IPS DF 6.9 (cell line): ENCODE results near the gene HPN.

Experiments used
- DNase-seq: peaks from one replicate; pipeline ENCODE4 v3.0.0-alpha.2; 2013; ENCODE audit warnings: low read depth, low spot score
- H3K27ac ChIP-seq: one replicate; pipeline ENCODE4 v1.5.1; 2013; ENCODE audit warnings: low read length, control low read depth
- H3K27me3 ChIP-seq: 2 replicates; pipeline ENCODE4 v1.6.1; 2013; ENCODE audit warnings: mild to moderate bottlenecking, low read length; ENCODE audit not compliant: control insufficient read depth, insufficient read depth
- H3K36me3 ChIP-seq: 2 replicates; pipeline ENCODE4 v1.6.1; 2013; ENCODE audit warnings: low read length; ENCODE audit not compliant: control insufficient read depth, insufficient read depth
- H3K4me1 ChIP-seq: 2 replicates; pipeline ENCODE4 v1.6.1; 2013; ENCODE audit warnings: low read length; ENCODE audit not compliant: control insufficient read depth, insufficient read depth
- H3K4me3 ChIP-seq: 2 replicates; pipeline ENCODE4 v1.5.1; 2013; ENCODE audit warnings: mild to moderate bottlenecking, low read length
- H3K9me3 ChIP-seq: 2 replicates; pipeline ENCODE4 v1.6.1; 2013; ENCODE audit warnings: low read length, inconsistent platforms; ENCODE audit not compliant: control insufficient read depth, insufficient read depth
- WGBS: extraction: QIAGEN DNeasy Blood & Tissue Kit; methylation state at CpG from one replicate; pipeline ENCODE4 v1.1.7; 2013; ENCODE audit warnings: mixed read lengths, missing lambda C conversion rate; ENCODE audit not compliant: insufficient read length, insufficient coverage; 5-methylcytosine and 5-hydroxymethylcytosine counted together

The HPN gene

GRCh38 chr19:35065574-35065973 is 24.1 kb downstream of the HPN start:
- Histone ChIP-seq H3K9me3 (no peaks in the 10 kb centered on the region), H3K27ac (no peak overlapping the region), H3K36me3 (no peaks in the 10 kb centered on the region), H3K4me3 (no peak overlapping the region), H3K27me3 (no peaks in the 10 kb centered on the region), H3K4me1 (peaks cover 3% of the 10 kb centered on the region)
- whole genome bisulfite sequencing = no CpG with 5 or more reads among the region's 10 CpGs
- no peak for DNase-seq

GRCh38 chr19:35066121-35066520 is 24.6 kb downstream of the HPN start:
- DNase-seq = no peak
- no peak overlapping the region for H3K4me3 ChIP-seq
- H3K27ac ChIP-seq = no peak overlapping the region
- H3K9me3 ChIP-seq = no peaks in the 10 kb centered on the region
- H3K36me3 ChIP-seq = no peaks in the 10 kb centered on the region
- no CpG with 5 or more reads among the region's 15 CpGs for WGBS
- no peaks in the 10 kb centered on the region for H3K27me3 ChIP-seq
- H3K4me1 ChIP-seq = peaks cover 3% of the 10 kb centered on the region

DNA sequence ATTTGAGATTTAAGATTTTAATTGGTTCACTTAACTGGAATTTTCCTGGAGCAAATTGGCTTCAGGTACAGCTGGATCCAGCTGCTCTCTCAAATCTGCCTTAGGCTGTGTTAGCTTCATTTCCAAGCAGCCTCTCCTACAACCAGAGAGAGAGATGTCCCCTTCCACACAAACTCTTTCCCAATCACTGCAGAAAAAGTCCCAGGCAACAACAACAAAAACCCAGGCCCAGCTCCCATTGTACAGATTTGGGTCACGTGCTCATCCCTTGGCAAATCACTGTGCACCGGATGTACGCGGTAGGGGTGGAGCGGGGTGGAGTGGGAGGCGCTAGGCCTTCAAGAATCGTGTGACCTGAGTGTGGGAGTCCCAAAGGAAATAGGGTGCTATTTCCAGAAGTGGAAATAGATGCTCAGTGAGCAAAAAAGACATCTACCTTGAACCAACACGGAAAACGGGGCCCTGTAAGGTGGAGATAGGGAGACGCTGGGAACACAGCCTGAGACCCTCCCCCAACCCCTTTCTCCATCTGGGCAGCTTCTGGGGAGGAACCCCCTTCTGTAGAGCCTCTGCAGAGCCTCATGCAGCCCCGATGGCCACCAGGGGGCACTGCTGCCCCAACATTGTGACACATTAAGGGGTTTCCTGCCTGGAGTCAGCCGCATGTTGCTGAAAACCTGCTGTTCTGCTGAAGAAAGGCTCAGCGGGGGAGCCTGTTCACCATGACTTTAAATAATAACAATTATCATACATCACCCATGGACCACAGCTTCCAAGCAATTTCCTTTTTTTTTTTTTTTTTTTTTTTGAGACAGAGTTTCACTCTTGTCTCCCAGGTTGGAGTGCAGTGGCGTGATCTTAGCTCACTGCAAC is 25.4 kb downstream of the HPN start:
- Histone ChIP-seq H3K4me3 (no peak overlapping the region), H3K36me3 (no peaks in the 10 kb centered on the region), H3K4me1 (peaks cover 3% of the 10 kb centered on the region), H3K27ac (no peak overlapping the region), H3K27me3 (no peaks in the 10 kb centered on the region), H3K9me3 (no peaks in the 10 kb centered on the region)
- no CpG with 5 or more reads among the region's 14 CpGs for WGBS
- peak; percentile 96 for DNase-seq

GRCh38 chr19:35068941-35069634 is 27.6 kb downstream of the HPN start:
- H3K4me1 ChIP-seq = peaks cover 3% of the 10 kb centered on the region
- H3K4me3 ChIP-seq = no peak overlapping the region
- no peak overlapping the region for H3K27ac ChIP-seq
- H3K36me3 ChIP-seq = no peaks in the 10 kb centered on the region
- no peaks in the 10 kb centered on the region for H3K9me3 ChIP-seq
- DNase-seq = no peak
- H3K27me3 ChIP-seq = no peaks in the 10 kb centered on the region
- no CpG with 5 or more reads among the region's 10 CpGs for WGBS

DNA sequence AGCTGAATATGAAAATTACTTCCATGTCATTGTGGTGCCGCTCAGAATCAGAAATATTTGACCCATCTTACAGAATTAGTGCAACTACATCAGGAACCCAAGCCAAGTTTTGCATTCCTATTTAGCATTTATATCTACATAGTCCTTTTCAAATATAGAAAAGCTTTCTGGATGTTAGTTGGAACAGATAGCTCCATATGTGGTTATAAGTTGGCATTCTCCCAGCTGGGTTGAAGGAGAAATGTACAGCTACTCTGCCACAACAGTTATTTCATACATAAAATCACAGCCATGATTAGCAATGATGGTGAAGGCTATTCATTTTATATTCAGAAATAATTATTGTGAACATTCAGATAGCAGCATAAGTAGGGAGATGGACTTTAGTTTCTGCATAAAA is 28.2 kb downstream of the HPN start:
- no peak for DNase-seq
- Histone ChIP-seq H3K9me3 (no peaks in the 10 kb centered on the region), H3K4me3 (no peak overlapping the region), H3K27me3 (no peaks in the 10 kb centered on the region), H3K27ac (no peak overlapping the region), H3K36me3 (no peaks in the 10 kb centered on the region), H3K4me1 (peaks cover 3% of the 10 kb centered on the region)
- no CpG with 5 or more reads among the region's 1 CpG for WGBS

DNA sequence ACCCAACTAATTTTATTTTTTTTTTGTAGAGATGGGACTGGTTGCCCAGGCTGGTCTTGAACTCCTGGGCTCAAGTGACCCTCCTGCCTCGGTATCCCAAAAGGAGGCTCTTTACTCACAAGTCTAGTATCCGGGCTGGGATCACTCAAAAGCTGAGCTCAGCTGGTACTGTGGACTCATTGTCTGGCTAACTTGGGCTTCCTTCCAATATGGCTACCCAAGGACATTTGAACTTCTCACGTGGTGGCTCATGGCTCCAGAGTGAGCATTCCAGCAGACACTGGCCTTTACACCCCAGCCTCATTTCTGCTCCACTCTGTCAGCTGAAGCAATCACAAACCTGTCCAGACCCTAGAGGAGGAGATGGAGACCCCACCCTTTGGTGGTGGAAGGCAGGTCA is 28.9 kb downstream of the HPN start:
- H3K27me3 ChIP-seq = no peaks in the 10 kb centered on the region
- H3K9me3 ChIP-seq = no peaks in the 10 kb centered on the region
- no peak overlapping the region for H3K27ac ChIP-seq
- WGBS = no CpG with 5 or more reads among the region's 3 CpGs
- no peak overlapping the region for H3K4me3 ChIP-seq
- DNase-seq = no peak
- peaks cover 3% of the 10 kb centered on the region for H3K4me1 ChIP-seq
- H3K36me3 ChIP-seq = no peaks in the 10 kb centered on the region

DNA sequence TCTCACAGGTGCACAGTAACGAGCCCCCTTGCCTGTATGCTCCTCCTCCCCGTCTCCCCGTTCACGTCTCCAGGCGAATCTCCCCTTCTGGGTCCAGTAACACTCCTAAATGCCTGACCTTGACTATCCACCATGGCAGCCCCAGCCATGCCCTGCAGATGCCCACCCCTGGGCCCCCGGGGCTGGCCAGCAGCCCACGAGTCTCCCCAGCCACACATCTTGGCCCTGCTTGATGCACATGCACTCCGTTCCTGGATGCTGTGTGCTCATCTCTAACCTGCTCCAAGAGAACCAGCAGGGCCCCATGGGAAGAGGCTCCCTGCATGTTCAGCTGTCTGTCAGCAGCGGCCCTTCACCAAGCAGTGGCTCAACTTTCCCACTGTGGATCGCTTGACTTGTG is 32.0 kb downstream of the HPN start:
- Histone ChIP-seq H3K27me3 (no peaks in the 10 kb centered on the region), H3K36me3 (no peaks in the 10 kb centered on the region), H3K4me1 (peaks cover 1% of the 10 kb centered on the region; the same call in 1 of the 2 replicates), H3K27ac (no peak overlapping the region), H3K4me3 (no peak overlapping the region), H3K9me3 (no peaks in the 10 kb centered on the region)
- no CpG with 5 or more reads among the region's 10 CpGs for WGBS
- DNase-seq = no peak

DNA sequence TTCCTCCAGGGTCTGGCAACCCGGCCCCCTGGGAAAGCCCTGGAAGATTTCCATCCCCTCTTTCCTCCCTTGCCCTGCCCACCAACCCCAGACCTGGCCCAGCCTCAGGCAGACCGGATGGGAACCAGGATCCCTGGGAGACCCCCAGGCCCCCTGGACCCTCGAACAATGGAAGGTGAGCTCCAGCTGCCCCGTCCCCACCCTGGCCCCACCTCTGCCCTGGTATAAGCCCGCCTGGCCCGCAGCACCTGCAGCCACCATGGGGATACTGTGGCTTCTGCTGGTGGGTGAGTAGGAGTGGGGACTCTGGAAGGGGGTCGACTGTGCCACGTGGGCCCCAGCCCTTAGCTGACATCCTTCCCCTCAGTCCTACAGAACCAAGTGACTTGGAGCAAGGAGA is 32.4 kb downstream of the HPN start:
- DNase-seq = no peak
- Histone ChIP-seq H3K27me3 (no peaks in the 10 kb centered on the region), H3K9me3 (no peaks in the 10 kb centered on the region), H3K4me3 (no peak overlapping the region), H3K36me3 (no peaks in the 10 kb centered on the region), H3K27ac (no peak overlapping the region), H3K4me1 (peaks cover 1% of the 10 kb centered on the region; the same call in 1 of the 2 replicates)
- no CpG with 5 or more reads among the region's 8 CpGs for WGBS

GRCh38 chr19:35074426-35075201 is 33.1 kb downstream of the HPN start:
- H3K36me3 ChIP-seq = no peaks in the 10 kb centered on the region
- no peaks in the 10 kb centered on the region; the same call in 1 of the 2 replicates for H3K4me1 ChIP-seq
- no peak overlapping the region for H3K27ac ChIP-seq
- DNase-seq = no peak
- no peak overlapping the region for H3K4me3 ChIP-seq
- H3K27me3 ChIP-seq = no peaks in the 10 kb centered on the region
- no peaks in the 10 kb centered on the region for H3K9me3 ChIP-seq
- WGBS = no CpG with 5 or more reads among the region's 21 CpGs
